ENCODE measurements around the gene IL1A.

The IL1A gene

GRCh38 chr2:112757265-112757664 is 27.0 kb downstream of the IL1A start:
- no peak for DNase-seq

- DNase-seq: no peak
Observed at GRCh38 chr2:112756207-112756606, 28.1 kb downstream of the IL1A start.

- DNase-seq: no peak
Observed at GRCh38 chr2:112755444-112755843, 28.8 kb downstream of the IL1A start.

- DNase-seq: no peak
Observed at GRCh38 chr2:112754564-112754963, 29.7 kb downstream of the IL1A start.

- DNase-seq: no peak
Observed at GRCh38 chr2:112752667-112753066, 31.6 kb downstream of the IL1A start.

- DNase-seq: no peak
Observed at GRCh38 chr2:112751451-112752197, 32.7 kb downstream of the IL1A start.

GRCh38 chr2:112750560-112750843 is 33.8 kb downstream of the IL1A start:
- DNase-seq: no peak

- DNase-seq: peak; percentile 74
Observed at GRCh38 chr2:112749755-112750559, 34.3 kb downstream of the IL1A start.

- no peak for DNase-seq
Observed at GRCh38 chr2:112740527-112740926, 43.8 kb downstream of the IL1A start.

GRCh38 chr2:112737542-112738232 is 46.6 kb downstream of the IL1A start:
- DNase-seq: no peak

GRCh38 chr2:112733871-112734270 is 50.4 kb downstream of the IL1A start:
- DNase-seq: no peak

GRCh38 chr2:112733456-112733855 is 50.8 kb downstream of the IL1A start:
- DNase-seq: no peak

- no peak for DNase-seq
Observed at GRCh38 chr2:112731479-112731878, 52.8 kb downstream of the IL1A start.

GRCh38 chr2:112730791-112731190 is 53.5 kb downstream of the IL1A start:
- no peak for DNase-seq

- DNase-seq: no peak
Observed at GRCh38 chr2:112730216-112730615, 54.1 kb downstream of the IL1A start.

- no peak for DNase-seq
Observed at GRCh38 chr2:112728378-112729175, 55.7 kb downstream of the IL1A start.

GRCh38 chr2:112728029-112728362 is 56.3 kb downstream of the IL1A start:
- DNase-seq: no peak

GRCh38 chr2:112727276-112728028 is 56.8 kb downstream of the IL1A start:
- no peak for DNase-seq

GRCh38 chr2:112726487-112727190 is 57.7 kb downstream of the IL1A start:
- peak; percentile 92 for DNase-seq

GRCh38 chr2:112725545-112726457 is 58.5 kb downstream of the IL1A start:
- no peak for DNase-seq

Data from NCI-H146 (cell line).